Testis (tissue), 3 donors: ENCODE data around the gene TET2. TPM values are rescaled to one million over a fixed set of nuclear protein-coding genes. Genes with fewer than 3 reads are reported as not detected.

Experiments used
- DNase-seq: peaks from one replicate; pipeline ENCODE4 v3.0.0-alpha.2; 2019
- H3K27ac ChIP-seq, 2 donors: fragments of 200-600 bp; sonication (generic); one replicate each; pipeline ENCODE4 v1.5.1; 2019
- H3K27me3 ChIP-seq: fragments of 200-600 bp; sonication (generic); one replicate; pipeline ENCODE4 v1.5.1; 2019
- H3K36me3 ChIP-seq: fragments of 200-600 bp; sonication (generic); one replicate; pipeline ENCODE4 v1.5.1; 2017; ENCODE audit warnings: low read depth; ENCODE audit errors: missing control alignments
- H3K4me1 ChIP-seq: fragments of 200-600 bp; sonication (generic); one replicate; pipeline ENCODE4 v1.5.1; 2019
- H3K4me3 ChIP-seq, 2 donors: fragments of 200-600 bp; sonication (generic); one replicate each; pipeline ENCODE4 v1.5.1; 2017 to 2019
- H3K9me3 ChIP-seq: fragments of 200-600 bp; sonication (generic); one replicate; pipeline ENCODE4 v1.5.1; 2017
- CTCF ChIP-seq, 3 experiments: fragments of 450-650 bp in 2 of 3; fragments of 200-600 bp in 1 of 3; sonication (generic) in 1 of 3; IDR thresholded peaks; one replicate each; pipeline ENCODE4 v1.5.1; 2016 to 2019; ENCODE audit warnings: antibody characterized with exemption in 3 of 3, mild to moderate bottlenecking in 2 of 3, moderate library complexity in 1 of 3
- POLR2A ChIP-seq: fragments of 450-650 bp; IDR thresholded peaks from one replicate; pipeline ENCODE4 v1.6.1; 2017; ENCODE audit warnings: antibody characterized with exemption, mild to moderate bottlenecking, moderate library complexity
- WGBS, 2 donors: methylation state at CpG; one replicate each; pipeline ENCODE4 v1.1.5; 2018; 5-methylcytosine and 5-hydroxymethylcytosine counted together
- intact Hi-C: fragments of 100-400 bp; cut with DNase I; formaldehyde crosslinking; loops from one replicate; pipeline ENCODE4 v1.15.1; 2023; ENCODE audit warnings: low total_unique reads
- polyA plus RNA-seq: library from polyadenylated mRNA; stranded (reverse); fragments of 350-450 nt; fragmentation: Illumina TruSeq; extraction: RNeasy Lipid Tissue Mini Kit (QIAGEN cat#74804); gene quantifications from one replicate; pipeline ENCODE4 v1.2.3, GENCODE V29; 2014; ENCODE audit warnings: low read depth, low replicate concordance; ENCODE audit not compliant: insufficient read depth
- total RNA-seq, 2 donors: library from RNA; depleted of rRNA; stranded (reverse); fragments of >200 nt; gene quantifications; one replicate each; pipeline ENCODE4 v1.2.3, GENCODE V29; 2016

Gene TET2
- total and polyA plus RNA-seq, 3 donors from 2014 or later, result 2.8 to 17.5 (median 17.1) TPM

GRCh38 chr4:105182211-105182610, 35.5 kb downstream of the TET2 start:
- 78 to 80% methylated on average over 3 of the region's 3 CpGs for WGBS, 2 donors
- no peak for DNase-seq
- H3K27me3 ChIP-seq, result no peaks in the 10 kb centered on the region
- H3K4me1 ChIP-seq, result no peaks in the 10 kb centered on the region
- H3K36me3 ChIP-seq, result no peaks in the 10 kb centered on the region
- H3K4me3 ChIP-seq, result no peak overlapping the region
- no peak for TF ChIP-seq CTCF (IDR thresholded peaks at IDR 0.05)
- no peak for TF ChIP-seq POLR2A
- H3K27ac ChIP-seq, result no peak overlapping the region
- H3K9me3 ChIP-seq, result no peaks in the 10 kb centered on the region
- intact Hi-C loops, result no loop called here

GRCh38 chr4:105184316-105184980, 37.8 kb downstream of the TET2 start:
- TF ChIP-seq CTCF (IDR thresholded peaks at IDR 0.05), result no peak
- TF ChIP-seq POLR2A, result no peak
- WGBS, 2 donors, result 71% methylated on average over 2 of the region's 2 CpGs
- no peaks in the 10 kb centered on the region for H3K27me3 ChIP-seq
- H3K4me3 ChIP-seq, result no peak overlapping the region
- no peaks in the 10 kb centered on the region for H3K9me3 ChIP-seq
- intact Hi-C loops, result no loop called here
- H3K36me3 ChIP-seq, result no peaks in the 10 kb centered on the region
- no peaks in the 10 kb centered on the region for H3K4me1 ChIP-seq
- no peak for DNase-seq
- no peak overlapping the region for H3K27ac ChIP-seq

- Histone ChIP-seq H3K4me3 (no peak overlapping the region), H3K36me3 (no peaks in the 10 kb centered on the region), H3K9me3 (no peaks in the 10 kb centered on the region), H3K4me1 (no peaks in the 10 kb centered on the region), H3K27ac (no peak overlapping the region), H3K27me3 (no peaks in the 10 kb centered on the region)
- DNase-seq, result no peak
- TF ChIP-seq POLR2A (no peak), CTCF (IDR thresholded peaks at IDR 0.05) (no peak)
- intact Hi-C loops, result no loop called here
- WGBS, 2 donors, result 73 to 77% methylated on average over 2 of the region's 2 CpGs
These were observed 40.1 kb downstream of the TET2 start for GRCh38 chr4:105186701-105187161.

- Histone ChIP-seq H3K27me3 (no peaks in the 10 kb centered on the region), H3K4me3 (no peak overlapping the region), H3K36me3 (no peaks in the 10 kb centered on the region), H3K27ac (no peak overlapping the region), H3K9me3 (no peaks in the 10 kb centered on the region), H3K4me1 (no peaks in the 10 kb centered on the region)
- intact Hi-C loops, result no loop called here
- WGBS, 2 donors, result 77 to 90% methylated on average over 2 of the region's 2 CpGs
- DNase-seq, result no peak
- TF ChIP-seq CTCF (IDR thresholded peaks at IDR 0.05) (no peak), POLR2A (no peak)
These were observed 43.4 kb downstream of the TET2 start for GRCh38 chr4:105189855-105190650.
